Motor neuron (in vitro differentiated cells): ENCODE results near the gene GPC1. TPM values are rescaled to one million over a fixed set of nuclear protein-coding genes. Genes with fewer than 3 reads are reported as not detected.
"Not testable (repeated sequence)": the region's sequence is repeated elsewhere in the genome, so short reads cannot be mapped to it uniquely, and the experiment has no call there.

Source experiments
- ATAC-seq, 8 experiments: fragments of 200-7000 bp; cut with Tn5 transposase; replicated peaks in 6 of 8; 2 replicates each; pipeline ENCODE4 v1.8.0; 2021; ENCODE audit warnings: mild to moderate bottlenecking in 8 of 8, moderate library complexity in 8 of 8
- H3K27ac ChIP-seq, 2 donors: fragments of 250-450 bp; sonication (Bioruptor Pico); 2 replicates each; pipeline ENCODE4 v1.9.0; 2021; ENCODE audit warnings: antibody characterized with exemption in 2 of 2, mild to moderate bottlenecking in 2 of 2, moderate library complexity in 1 of 2
- H3K4me1 ChIP-seq, 2 donors: fragments of 250-450 bp; sonication (Bioruptor Pico); replicated peaks in 1 of 2; 2 replicates each; pipeline ENCODE4 v1.6.1; 2021; ENCODE audit warnings: antibody characterized with exemption in 2 of 2, mild to moderate bottlenecking in 2 of 2, moderate library complexity in 1 of 2
- H3K4me3 ChIP-seq, 5 donors: fragments of 250-450 bp; sonication (Bioruptor Pico); 2 replicates each; pipeline ENCODE4 v1.9.0; 2021; ENCODE audit warnings: antibody characterized with exemption in 5 of 5, mild to moderate bottlenecking in 5 of 5, moderate library complexity in 4 of 5
- WGBS, 10 experiments: fragments of 450-650 bp; shearing (Covaris generic); methylation state at CpG; one replicate each; pipeline ENCODE4 v1.0.0; 2022; 5-methylcytosine and 5-hydroxymethylcytosine counted together
- in situ Hi-C, 9 experiments: fragments of 400-800 bp; cut with MboI; loops; one replicate each; pipeline ENCODE4 v1.15.0; 2021; ENCODE audit warnings: low sequenced_read_pairs in 9 of 9, low pct_unique_long_range_greater_than_20kb in 2 of 9; ENCODE audit not compliant: unreplicated experiment in 9 of 9
- total RNA-seq, 8 experiments: library from RNA; unstranded; fragments of 300-600 nt; gene quantifications; 2 replicates each; pipeline versions ENCODE4 v1.2.3 to v1.2.4, GENCODE V29; 2022

Gene GPC1
- 10 to 100 TPM in 6 of 8 experiments, 1 to 10 TPM in 2; 3.8 to 44.1 (median 18.0) TPM for total RNA-seq

DNA sequence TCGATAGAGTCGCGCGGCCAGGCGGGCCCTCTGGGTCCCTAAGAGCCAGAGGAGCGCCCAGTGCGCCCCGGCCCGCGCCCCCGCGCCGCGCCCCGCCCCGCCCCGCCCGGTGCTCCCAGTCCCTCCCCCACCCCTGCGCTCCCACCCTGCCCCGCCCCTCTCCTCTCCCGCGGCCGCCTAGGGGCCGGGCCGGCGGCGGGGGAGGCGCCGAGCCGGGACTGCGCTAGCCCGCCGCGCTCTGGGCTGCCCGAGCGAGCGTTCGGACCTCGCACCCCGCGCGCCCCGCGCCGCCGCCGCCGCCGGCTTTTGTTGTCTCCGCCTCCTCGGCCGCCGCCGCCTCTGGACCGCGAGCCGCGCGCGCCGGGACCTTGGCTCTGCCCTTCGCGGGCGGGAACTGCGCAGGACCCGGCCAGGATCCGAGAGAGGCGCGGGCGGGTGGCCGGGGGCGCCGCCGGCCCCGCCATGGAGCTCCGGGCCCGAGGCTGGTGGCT is at the start of gene GPC1:
Gene GPC1 (plus strand): TSS at position 207 of the 491 bp plus-strand sequence. CDS start 256 bp downstream, at position 463.
- WGBS, 10 experiments: no CpG with 5 or more reads among the region's 77 CpGs
- peaks cover 17 to 22% of the 10 kb centered on the region in 2 donors for H3K4me1 ChIP-seq
- in situ Hi-C loops: loop anchor here (5.0 to 25.0 kb wide), 5 partner anchors 198 to 373 kb away; partner anchors contain the start of gene OR6B3 (in 3 of the 9)
- peak within 1 kb of the TSS; percentile 51 to 69 for H3K27ac ChIP-seq
- ATAC-seq: peak; percentile 57 to 79 (median 72)
- H3K4me3 ChIP-seq: peak within 1 kb of the TSS; percentile 63 to 88 (median 72)

DNA sequence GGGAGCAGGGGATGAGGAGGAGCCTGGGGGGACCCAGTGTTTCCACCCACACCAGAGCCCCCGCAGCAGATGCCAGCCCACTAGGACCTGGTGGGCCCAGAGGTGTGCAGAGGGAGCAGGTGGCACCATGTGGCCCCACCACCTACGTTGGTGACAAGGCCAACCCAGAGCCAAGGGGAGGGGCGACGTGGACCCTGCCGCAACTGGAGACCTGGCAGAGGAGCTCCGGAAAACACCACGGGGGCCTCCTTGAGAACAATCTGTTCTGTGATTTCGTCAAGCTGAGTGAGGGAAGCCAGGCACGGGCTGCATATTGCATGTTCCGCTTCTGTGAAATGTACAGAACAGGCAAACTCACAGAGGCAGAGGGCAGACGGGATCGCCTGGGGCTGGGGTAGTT is 49.1 kb upstream of the GPC1 start:
- no peak for ATAC-seq
- in situ Hi-C loops: no loop called here
- WGBS, 10 experiments: 49 to 100% (median 87%) methylated on average over 1 to 7 of the region's 12 CpGs; no CpG with 5 or more reads in 4 of the 10 experiments
- Histone ChIP-seq H3K27ac (no peak overlapping the region), H3K4me1 (no peaks in the 10 kb centered on the region), H3K4me3 (no peak overlapping the region)

- in situ Hi-C loops, ATAC-seq, H3K4me3 ChIP-seq, H3K27ac ChIP-seq, H3K4me1 ChIP-seq: not testable (repeated sequence)
- WGBS, 10 experiments: 53 to 100% (median 87%) methylated on average over 2 to 4 of the region's 4 CpGs
Observed at GRCh38 chr2:240386743-240387142, 48.7 kb upstream of the GPC1 start.

DNA sequence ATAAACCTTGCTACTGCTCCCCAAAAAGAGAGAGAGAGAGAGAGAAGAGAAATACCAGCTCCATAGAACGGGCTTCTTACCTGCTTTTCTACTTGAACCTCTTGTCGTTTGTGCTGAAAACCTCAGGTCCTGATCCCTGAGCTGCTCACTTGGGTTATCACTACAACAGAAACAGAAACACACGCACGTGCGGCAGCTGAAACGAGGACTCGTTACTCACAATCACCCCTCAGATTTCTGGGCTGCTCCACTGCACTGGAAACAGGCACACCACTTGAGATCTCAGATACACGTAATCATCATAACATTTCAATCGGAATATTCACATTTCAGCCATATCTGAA is 48.2 kb upstream of the GPC1 start:
- WGBS, 10 experiments: 71 to 100% (median 81%) methylated on average over 2 to 7 of the region's 9 CpGs; no CpG with 5 or more reads in 3 of the 10 experiments
- H3K4me3 ChIP-seq: no peak overlapping the region
- no peaks in the 10 kb centered on the region for H3K4me1 ChIP-seq
- in situ Hi-C loops: no loop called here
- H3K27ac ChIP-seq: no peak overlapping the region
- ATAC-seq: no peak

DNA sequence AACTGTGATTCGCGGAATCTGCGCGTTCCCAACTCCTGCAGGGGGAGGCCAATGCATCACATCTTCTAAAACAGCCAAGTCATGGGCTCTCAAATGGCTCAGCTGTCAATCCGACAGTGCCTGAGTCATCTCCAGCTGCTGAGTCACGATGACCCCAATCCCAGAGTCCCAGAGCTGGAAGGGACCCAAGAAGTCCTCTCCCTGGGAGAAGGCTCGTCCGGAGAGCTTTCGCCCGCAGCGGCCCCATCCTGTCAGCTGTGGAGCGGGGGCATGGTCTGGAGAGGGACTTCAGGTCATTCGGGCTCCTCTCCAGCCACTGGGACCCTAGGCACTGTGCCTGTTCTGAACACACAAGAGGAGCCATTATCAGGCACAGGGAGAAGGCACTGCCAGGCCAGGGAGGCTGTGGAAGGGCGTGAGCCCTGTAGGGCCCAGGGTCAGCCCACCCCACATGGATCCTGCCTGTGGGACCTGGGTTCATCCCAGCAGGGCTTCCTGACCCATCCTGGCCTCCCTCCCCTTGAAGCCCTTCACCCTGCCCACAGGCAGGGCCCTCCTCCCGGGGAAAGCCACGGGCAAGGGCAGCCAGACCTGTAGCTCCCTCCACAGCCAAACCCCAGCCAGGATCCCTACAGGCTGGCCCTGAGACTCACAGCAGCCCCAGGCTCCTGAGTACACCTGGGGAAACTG is 47.6 kb upstream of the GPC1 start:
- ATAC-seq: peak; percentile 27 to 70 (median 56)
- WGBS, 10 experiments: 20 to 100% (median 81%) methylated on average over 2 to 12 of the region's 16 CpGs; no CpG with 5 or more reads in 5 of the 10 experiments
- no peak overlapping the region for H3K4me3 ChIP-seq
- H3K27ac ChIP-seq: no peak overlapping the region
- H3K4me1 ChIP-seq: no peaks in the 10 kb centered on the region
- in situ Hi-C loops: no loop called here

- in situ Hi-C loops: no loop called here
- Histone ChIP-seq H3K4me3 (no peak overlapping the region), H3K4me1 (no peaks in the 10 kb centered on the region), H3K27ac (no peak overlapping the region)
- 70 to 100% (median 100%) methylated on average over 1 to 2 of the region's 21 CpGs; no CpG with 5 or more reads in 4 of the 10 experiments for WGBS, 10 experiments
- ATAC-seq: no peak
Observed at GRCh38 chr2:240388471-240389301, 46.8 kb upstream of the GPC1 start.

GRCh38 chr2:240389302-240389805 is 46.1 kb upstream of the GPC1 start:
- H3K4me3 ChIP-seq: no peak overlapping the region
- 100% methylated on average over 1 to 4 of the region's 6 CpGs; no CpG with 5 or more reads in 7 of the 10 experiments for WGBS, 10 experiments
- no peak for ATAC-seq
- in situ Hi-C loops: no loop called here
- no peaks in the 10 kb centered on the region for H3K4me1 ChIP-seq
- no peak overlapping the region for H3K27ac ChIP-seq

DNA sequence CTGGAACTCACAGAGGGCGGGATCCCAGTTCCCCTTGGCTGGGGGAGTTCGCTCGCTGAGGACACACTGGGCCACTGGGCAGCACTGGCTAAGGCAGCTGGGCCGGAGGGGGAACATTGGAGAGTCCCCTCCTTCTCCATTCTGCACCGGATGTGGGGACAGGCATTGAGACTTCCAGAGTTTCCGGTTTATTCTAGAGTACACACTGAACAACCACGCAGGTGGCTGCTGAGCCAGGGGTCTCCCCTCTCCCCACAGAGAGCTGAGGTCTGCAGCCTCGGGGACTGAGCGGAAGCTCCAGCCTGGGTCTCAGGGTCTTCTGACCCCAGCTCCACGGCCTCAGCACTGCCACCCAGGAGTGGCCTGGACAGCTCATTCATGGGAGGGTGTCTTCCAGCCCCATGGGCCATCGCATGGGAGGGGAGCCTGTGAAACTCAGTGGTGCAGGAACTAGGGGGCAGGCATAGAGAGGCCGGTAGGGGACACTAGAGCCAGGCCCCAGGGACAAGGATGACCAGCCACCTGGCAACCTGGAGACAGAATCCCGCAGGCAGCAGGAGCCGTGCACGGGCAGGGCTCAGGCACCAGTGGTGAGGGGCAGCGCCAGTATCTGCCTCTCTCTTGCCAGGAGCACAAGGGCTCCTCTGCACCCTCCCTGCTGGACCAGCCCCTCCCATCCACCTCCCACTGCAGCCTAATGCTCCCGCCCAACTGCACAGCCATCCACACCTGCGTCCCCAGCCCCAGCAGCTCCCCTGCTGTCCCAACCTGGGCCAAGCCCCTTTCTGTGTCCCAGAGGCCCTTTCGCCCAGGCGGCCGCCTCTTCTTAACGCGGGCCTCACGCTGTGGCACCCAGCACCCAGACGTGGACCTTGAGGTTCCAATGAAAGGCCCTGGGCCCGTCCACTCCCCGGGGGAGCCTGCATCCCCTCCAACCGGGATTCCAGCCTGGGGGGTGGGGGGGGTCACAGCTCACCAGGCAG is 45.1 kb upstream of the GPC1 start:
- ATAC-seq: peak in 3 of 8 experiments; percentile 9 to 26 (median 16)
- H3K27ac ChIP-seq: no peak overlapping the region
- no peaks in the 10 kb centered on the region for H3K4me1 ChIP-seq
- 40 to 100% (median 84%) methylated on average over 1 to 5 of the region's 28 CpGs; no CpG with 5 or more reads in 4 of the 10 experiments for WGBS, 10 experiments
- in situ Hi-C loops: no loop called here
- no peak overlapping the region for H3K4me3 ChIP-seq

DNA sequence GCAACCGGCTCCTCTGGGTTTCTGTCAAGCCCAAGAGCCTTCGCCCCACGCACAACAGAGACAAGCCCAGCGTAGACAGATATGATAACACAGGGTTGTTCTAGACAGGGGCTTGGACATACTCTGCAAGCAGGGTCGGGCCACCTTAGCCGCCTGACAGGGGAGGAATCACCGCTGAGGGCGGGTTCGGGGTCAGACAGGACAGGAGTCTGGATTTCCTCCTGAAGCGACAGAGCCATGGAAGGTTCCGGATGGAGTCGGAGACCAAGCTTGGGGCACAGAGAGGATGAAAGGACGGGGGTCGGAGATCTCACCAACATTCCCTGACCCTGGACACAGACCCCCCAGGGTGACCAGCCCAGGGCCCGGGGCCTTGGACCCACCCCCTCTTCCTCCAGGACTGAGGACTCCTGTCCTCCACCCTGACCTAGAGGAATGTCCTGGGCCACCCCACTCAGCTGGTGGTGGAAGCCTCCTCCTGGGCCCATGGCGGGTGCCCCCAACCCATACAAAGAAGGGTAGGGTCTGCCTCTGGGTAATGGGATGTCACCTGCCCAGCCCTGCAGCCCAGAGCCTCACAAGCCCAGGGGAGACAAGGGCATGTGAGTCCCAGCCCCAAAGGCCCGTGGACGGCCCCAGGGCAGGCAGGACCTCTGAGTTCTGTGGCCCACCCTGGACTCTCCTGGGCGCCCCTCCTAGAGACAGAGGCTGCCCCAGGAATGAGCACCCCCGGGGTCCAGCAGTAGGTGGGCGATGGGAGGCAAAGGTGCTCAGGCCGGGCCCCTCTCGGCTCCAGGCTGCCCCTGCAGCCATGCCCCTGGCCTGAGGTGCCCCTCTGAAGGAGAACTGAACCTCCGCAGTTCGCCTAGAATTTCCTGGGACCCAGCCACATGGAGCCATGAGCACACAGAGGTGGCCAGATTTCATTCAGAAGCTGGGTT is 44.1 kb upstream of the GPC1 start:
- Histone ChIP-seq H3K4me3 (no peak overlapping the region), H3K4me1 (no peaks in the 10 kb centered on the region), H3K27ac (no peak overlapping the region)
- 53 to 100% (median 60%) methylated on average over 2 to 4 of the region's 25 CpGs; no CpG with 5 or more reads in 5 of the 10 experiments for WGBS, 10 experiments
- in situ Hi-C loops: no loop called here
- peak in 1 of 8 experiments; percentile 2 for ATAC-seq

- 27 to 95% (median 76%) methylated on average over 2 to 9 of the region's 31 CpGs; no CpG with 5 or more reads in 5 of the 10 experiments for WGBS, 10 experiments
- H3K4me1 ChIP-seq: no peaks in the 10 kb centered on the region
- H3K4me3 ChIP-seq: no peak overlapping the region
- H3K27ac ChIP-seq: no peak overlapping the region
- peak in 2 of 8 experiments; percentile 22 to 23 for ATAC-seq
- in situ Hi-C loops: no loop called here
Observed at GRCh38 chr2:240392084-240392947, 43.1 kb upstream of the GPC1 start.
